IPS-20b (cell line): ENCODE data around the gene TXN.
"Not testable (repeated sequence)": the region's sequence is repeated elsewhere in the genome, so short reads cannot be mapped to it uniquely, and the experiment has no call there.

ENCODE experiments used
- H3K27ac ChIP-seq: one replicate; pipeline ENCODE4 v1.5.1; 2013; ENCODE audit warnings: low read length
- H3K27me3 ChIP-seq: 2 replicates; pipeline ENCODE4 v1.6.1; 2013; ENCODE audit warnings: mild to moderate bottlenecking, low read length, inconsistent platforms; ENCODE audit not compliant: insufficient read depth
- H3K36me3 ChIP-seq: 2 replicates; pipeline ENCODE4 v1.6.1; 2013; ENCODE audit warnings: low read depth, mild to moderate bottlenecking, inconsistent platforms, low read length, moderate library complexity; ENCODE audit not compliant: insufficient read depth
- H3K4me1 ChIP-seq: 2 replicates; pipeline ENCODE4 v1.6.1; 2013; ENCODE audit warnings: mild to moderate bottlenecking, control low read depth, inconsistent platforms, low read length, moderate library complexity; ENCODE audit not compliant: insufficient read depth
- H3K4me3 ChIP-seq: 2 replicates; pipeline ENCODE4 v1.5.1; 2013; ENCODE audit warnings: mild to moderate bottlenecking, low read length, inconsistent platforms
- H3K9ac ChIP-seq: 2 replicates; pipeline ENCODE4 v1.6.1; 2013; ENCODE audit warnings: low read depth, mild to moderate bottlenecking, inconsistent platforms, low read length, moderate library complexity
- H3K9me3 ChIP-seq: 2 replicates; pipeline ENCODE4 v1.6.1; 2013; ENCODE audit warnings: mild to moderate bottlenecking, low read depth, low read length, inconsistent platforms; ENCODE audit not compliant: insufficient read depth

The TXN gene

DNA sequence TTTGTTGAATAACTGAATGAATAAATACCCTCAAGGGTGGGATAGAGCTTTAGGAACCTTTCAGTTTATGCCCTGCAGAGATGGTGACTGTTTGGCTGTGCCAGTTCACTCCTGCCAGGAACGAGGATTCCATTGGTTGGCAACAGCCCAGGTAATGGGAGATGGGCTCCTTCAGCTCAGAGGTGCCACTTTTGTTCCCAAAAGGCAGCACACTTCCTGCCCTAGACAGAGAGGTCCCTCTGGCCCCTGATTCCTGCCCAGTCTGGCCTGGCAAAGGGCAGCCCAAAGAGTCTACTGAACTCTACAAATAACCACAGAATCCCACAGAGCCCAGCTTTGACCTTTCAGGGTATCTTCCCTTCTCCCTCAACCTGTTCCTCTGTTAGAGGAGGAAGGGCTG lies 49.9 kb downstream of the TXN start:
- Histone ChIP-seq H3K9me3 (no peaks in the 10 kb centered on the region), H3K27me3 (no peaks in the 10 kb centered on the region), H3K9ac (no peak overlapping the region), H3K4me3 (no peak overlapping the region), H3K36me3 (no peaks in the 10 kb centered on the region), H3K27ac (no peak overlapping the region), H3K4me1 (no peaks in the 10 kb centered on the region)

DNA sequence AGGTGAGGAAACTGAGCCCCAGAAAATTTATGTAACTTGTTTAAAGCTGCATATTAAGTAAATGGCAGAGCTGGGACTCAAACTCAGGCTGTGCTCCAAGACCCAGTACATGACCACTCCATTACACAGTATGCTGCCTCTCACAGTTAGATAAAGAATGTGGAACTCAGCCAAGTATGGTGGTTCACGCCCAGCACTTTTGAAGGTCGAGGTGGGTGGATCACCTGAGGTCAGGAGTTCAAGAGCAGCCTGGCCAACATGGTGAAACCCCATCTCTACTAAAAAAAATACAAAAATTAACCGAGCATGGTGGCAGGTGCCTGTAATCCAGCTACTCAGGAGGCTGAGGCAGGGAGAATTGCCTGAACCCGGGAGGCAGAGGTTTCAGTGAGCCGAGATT lies 50.7 kb downstream of the TXN start:
- not testable (repeated sequence) for H3K9me3 ChIP-seq, H3K4me3 ChIP-seq, H3K36me3 ChIP-seq, H3K4me1 ChIP-seq, H3K27me3 ChIP-seq, H3K9ac ChIP-seq, H3K27ac ChIP-seq

DNA sequence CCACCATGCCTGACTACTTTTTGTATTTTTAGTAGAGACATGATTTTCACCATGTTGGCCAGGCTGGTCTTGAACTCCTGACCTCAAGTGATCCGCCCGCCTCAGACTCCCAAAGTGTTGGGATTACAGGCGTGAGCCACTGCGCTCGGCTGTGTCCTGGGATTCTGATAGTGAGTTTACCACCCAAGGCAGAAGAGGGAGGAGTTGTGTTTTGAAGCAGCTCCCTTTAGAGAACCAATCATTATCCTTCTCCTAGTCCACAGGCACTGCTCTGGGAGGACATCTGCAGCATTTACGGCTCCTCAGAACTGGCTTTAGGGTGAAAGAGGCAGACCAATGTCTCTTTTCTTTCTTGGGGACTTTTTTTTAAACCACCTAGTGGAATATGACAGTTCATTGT lies 54.1 kb downstream of the TXN start:
- no peak overlapping the region for H3K9ac ChIP-seq
- no peak overlapping the region for H3K27ac ChIP-seq
- H3K4me1 ChIP-seq = no peaks in the 10 kb centered on the region
- H3K27me3 ChIP-seq = no peaks in the 10 kb centered on the region
- no peaks in the 10 kb centered on the region for H3K36me3 ChIP-seq
- no peaks in the 10 kb centered on the region for H3K9me3 ChIP-seq
- no peak overlapping the region for H3K4me3 ChIP-seq

DNA sequence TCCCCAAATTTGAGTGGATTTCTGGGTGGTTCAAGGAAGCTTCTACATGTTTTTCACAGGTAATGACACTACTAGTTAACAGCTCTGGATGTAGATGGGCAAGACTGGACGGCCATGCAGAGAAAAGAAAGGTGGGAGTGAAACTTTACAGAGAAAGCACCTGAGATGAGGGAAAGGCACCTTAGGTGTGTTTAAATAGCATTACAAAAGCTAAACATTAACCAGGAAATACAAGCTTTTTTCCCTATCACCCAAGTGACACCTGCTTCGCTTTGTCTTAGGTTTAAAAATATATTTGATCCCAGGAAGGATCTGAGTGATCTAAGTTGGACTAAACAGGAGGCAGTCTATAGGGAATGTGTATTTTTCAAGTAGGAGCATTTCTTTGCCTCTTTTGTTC lies 56.7 kb downstream of the TXN start:
- H3K36me3 ChIP-seq = no peaks in the 10 kb centered on the region
- no peak overlapping the region for H3K4me3 ChIP-seq
- no peaks in the 10 kb centered on the region for H3K4me1 ChIP-seq
- no peaks in the 10 kb centered on the region for H3K9me3 ChIP-seq
- H3K9ac ChIP-seq = no peak overlapping the region
- H3K27me3 ChIP-seq = no peaks in the 10 kb centered on the region
- H3K27ac ChIP-seq = no peak overlapping the region

DNA sequence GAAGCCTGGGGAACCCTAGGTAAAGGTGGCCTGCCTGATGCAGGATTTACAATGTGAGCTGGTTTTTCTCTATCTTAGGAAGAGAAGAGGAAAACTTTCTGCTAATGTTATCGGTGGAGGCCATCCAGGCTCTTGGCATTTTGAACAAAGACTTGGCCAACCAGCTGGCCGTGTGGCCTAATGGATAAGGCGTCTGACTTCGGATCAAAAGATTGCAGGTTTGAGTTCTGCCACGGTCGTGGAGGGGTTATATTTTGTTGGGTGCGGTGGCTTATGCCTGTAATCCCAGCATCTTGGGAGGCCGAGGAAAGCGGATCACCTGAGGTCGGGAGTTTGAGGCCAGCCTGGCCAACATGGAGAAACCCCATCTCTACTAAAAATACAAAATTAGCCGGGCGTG lies 58.0 kb downstream of the TXN start:
- Histone ChIP-seq H3K27ac (no peak overlapping the region), H3K4me1 (no peaks in the 10 kb centered on the region), H3K9ac (no peak overlapping the region)

DNA sequence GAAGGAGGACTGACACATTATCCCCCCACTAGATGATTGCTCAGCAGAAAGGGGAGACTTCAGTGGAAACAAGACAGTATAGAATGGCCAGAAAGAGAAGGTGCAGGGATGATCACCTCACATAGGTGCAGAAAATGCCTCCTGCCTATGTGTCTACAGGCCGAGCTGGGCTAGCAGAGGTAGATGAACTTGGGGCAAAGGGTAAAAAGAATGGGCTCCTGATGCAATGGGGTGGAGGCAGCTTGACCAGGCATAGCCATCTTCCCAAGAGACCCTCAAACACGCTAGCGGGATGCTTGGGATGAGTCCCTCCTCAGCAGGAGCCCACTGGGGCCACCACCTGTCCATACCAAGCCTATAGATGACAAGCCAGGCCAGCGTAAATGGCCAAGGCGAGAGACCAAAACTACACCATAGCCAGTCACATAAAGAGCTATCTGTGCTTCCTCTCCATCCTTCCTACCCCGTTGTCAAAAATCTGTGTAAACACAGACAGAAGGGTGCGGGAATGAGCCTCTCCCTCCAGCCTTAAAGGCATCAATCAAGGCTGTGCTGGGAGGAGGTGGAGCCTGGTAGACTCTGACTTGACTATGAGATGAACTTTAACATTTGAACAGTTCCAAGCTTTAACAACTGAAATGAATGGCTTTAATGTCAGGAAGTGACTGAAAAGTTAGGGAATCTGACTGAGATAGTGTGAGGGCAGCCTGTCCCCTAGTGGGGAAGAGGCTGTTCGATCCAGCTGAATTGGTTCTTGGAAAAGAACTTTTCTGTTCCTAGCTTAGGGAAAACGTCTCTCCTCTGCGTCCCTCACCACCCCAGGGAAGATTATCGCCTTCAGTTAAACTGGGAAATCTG lies 58.7 kb downstream of the TXN start:
- H3K9me3 ChIP-seq = no peaks in the 10 kb centered on the region
- H3K27ac ChIP-seq = no peak overlapping the region
- no peak overlapping the region for H3K9ac ChIP-seq
- no peak overlapping the region for H3K4me3 ChIP-seq
- H3K4me1 ChIP-seq = no peaks in the 10 kb centered on the region
- H3K27me3 ChIP-seq = no peaks in the 10 kb centered on the region
- H3K36me3 ChIP-seq = no peaks in the 10 kb centered on the region

More for the DNA sequence above, 58.0 kb downstream of the TXN start:
- no peaks in the 10 kb centered on the region for H3K27me3 ChIP-seq
- no peak overlapping the region for H3K4me3 ChIP-seq
- H3K36me3 ChIP-seq = no peaks in the 10 kb centered on the region
- H3K9me3 ChIP-seq = no peaks in the 10 kb centered on the region

DNA sequence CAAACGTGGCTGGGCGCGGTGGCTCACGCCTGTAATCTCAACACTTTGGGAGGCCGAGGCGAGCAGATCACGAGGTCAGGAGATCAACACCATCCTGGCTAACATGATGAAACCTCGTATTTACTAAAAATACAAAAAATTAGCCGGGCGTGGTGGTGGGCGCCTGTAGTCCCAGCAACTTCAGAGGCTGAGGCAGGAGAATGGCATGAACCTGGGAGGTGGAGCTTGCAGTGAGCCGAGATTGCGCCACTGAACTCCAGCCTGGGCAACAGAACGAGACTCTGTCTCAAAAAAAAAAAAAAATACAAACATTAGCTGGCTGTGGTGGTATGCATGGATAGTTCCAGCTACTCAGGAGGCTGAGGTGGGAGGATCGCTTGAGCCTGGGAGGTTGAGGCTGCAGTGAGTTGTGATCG lies 60.2 kb downstream of the TXN start:
- H3K36me3 ChIP-seq = not testable (repeated sequence)

More for the DNA sequence above, 60.2 kb downstream of the TXN start:
- H3K9ac ChIP-seq, H3K4me1 ChIP-seq, H3K4me3 ChIP-seq, H3K9me3 ChIP-seq, H3K27me3 ChIP-seq, H3K27ac ChIP-seq: not testable (repeated sequence)
